GM18909 (cell line): ENCODE results near the gene ZMPSTE24.

Experiments used
- ATAC-seq: cut with Tn5 transposase; IDR thresholded peaks from one replicate; pipeline ENCODE4 v1.9.1; 2021; ENCODE audit warnings: mild to moderate bottlenecking; ENCODE audit not compliant: unreplicated experiment, poor library complexity

ZMPSTE24 gene

DNA sequence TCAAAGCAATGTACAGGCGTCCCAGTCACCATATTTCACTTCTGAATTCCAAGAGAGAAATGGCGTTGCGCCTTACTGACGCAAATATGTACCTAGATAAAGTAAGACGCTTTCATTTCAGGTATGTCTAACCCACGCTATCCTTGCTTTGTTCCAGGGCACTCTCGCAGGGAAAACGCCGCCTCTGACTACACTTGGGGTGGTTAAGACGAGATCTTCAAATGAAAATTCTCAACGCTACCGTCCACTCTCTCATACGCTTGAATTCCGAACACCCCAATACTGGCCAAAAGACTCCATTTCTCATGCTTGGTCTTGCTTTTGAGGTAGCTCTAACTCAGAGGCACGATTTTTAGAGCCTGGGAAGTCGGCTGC is 736 bp upstream of the ZMPSTE24 start:
- peak; percentile 2 for ATAC-seq

DNA sequence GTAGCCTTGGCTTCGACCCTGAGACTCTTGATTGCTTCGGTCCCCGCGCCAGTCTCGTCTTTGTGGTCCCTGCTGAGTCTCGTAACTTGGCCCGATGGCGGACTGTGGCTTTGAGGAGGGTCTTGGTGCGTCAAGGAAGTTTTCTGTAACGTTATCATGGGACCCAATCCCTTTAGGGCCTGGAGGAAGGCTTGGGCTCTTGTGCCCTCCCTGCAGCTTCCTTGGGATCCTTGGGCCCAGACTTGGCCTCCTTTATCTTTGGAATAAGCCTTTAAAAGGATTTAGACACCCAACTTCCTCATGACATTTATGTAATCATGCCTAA is 371 bp downstream of the ZMPSTE24 start:
- ATAC-seq = no peak

DNA sequence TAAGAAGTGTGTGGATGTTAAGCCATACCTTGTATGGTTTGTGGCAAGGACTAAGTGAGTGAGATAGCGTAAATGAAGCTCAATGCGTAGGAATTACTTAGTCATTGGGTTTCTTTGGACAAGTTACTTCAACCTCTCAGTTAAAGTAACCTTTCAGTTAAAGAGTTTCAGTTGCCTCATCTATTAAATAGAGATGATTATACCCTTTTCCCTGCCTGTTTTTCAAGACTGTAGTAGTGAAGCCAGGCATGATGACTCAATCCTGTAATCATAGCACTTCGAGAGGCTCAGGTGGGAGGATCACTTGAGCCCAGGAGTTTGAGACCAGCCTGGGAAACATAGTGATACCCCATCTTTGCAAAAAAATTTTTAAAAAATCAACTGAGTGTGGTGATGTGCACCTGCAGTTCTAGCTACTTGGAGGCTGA is 6.3 kb downstream of the ZMPSTE24 start:
- ATAC-seq = no peak

DNA sequence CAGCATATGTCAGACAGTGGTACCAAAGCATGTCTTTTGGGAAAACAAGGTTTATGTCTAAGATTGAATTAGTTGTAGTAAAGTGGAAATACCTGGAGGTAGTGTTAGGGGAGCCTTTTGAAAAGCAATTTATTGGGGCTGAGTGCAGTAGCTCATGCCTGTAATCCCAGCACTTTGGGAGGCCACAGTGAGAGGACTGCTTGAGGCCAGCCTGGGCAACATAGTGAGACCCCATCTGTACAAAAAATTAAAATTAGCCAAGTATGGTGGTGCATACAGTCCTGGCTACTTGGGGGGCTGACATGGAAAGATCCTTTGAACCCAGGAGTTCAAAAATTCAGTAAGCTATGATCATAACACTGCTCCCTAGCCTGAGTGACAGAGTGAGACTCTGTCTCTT is 7.3 kb downstream of the ZMPSTE24 start:
- no peak for ATAC-seq

DNA sequence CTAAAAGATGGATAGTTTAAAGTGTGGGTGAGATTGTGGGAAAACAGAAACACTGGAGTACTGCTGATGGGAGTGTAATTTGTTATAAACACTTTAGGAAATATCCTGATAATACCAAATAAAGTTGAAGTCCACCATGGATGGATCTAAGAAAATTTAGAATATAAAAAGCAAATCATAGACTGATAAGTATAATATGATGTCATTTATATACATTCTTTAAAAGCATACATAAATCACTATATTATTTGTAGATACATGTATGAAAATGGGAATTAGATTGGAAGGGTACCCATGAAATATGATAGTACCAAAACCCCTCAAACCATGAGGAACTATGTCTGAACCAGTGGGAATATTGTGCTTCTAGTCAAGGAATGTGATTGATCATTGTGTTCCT is 7.9 kb downstream of the ZMPSTE24 start:
- no peak for ATAC-seq

DNA sequence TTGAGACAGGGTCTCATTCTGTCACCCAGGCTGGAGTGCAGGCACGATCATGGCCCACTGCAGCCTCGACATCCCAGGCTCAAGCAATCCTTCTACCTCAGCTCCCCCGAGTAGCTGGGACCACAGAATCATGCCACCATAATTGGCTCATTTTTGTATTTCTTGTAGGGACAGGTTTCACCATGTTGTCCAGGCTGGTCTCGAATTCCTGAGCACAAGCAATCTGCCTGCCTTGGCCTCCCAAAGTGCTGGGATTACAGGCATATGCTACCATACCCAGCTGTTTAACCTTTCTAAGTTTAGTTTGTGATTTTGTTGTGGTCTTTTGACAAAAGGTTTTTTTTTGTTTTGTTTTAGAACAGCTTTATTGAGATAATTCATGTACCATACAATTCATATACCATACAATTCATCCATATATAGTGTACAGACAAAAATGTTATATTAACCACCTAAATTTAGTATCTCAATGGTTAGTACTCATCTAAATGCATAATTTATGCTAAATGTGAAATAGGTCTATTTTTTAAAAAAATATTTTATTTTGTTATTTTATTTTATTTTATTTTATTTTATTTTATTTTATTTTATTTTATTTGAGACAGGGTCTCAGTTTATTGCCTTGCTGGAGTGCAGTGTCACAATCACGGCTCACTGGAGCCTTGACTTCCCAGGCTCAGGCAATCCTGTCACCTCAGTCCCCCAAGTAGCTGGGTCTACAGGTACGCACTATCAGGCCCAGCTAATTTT is 8.9 kb downstream of the ZMPSTE24 start:
- no peak for ATAC-seq

DNA sequence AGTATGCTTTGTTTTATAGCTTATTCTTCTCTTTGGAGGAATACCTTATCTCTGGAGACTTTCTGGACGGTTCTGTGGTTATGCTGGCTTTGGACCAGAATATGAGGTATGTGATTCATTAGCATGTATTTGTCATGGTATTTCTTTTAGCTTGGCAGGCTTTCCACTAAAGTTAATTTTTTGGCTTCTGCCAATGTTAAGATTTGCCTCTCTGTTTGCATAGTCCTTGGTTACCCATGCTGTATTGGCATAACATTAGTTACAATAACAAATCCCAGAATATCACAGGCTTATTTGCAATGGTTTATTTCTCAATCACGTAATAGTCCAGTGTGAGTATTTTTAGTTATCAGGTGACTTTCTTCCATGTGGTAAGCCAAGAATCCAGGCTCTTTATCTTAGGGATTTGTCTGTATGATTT is 9.7 kb downstream of the ZMPSTE24 start:
- ATAC-seq = no peak

DNA sequence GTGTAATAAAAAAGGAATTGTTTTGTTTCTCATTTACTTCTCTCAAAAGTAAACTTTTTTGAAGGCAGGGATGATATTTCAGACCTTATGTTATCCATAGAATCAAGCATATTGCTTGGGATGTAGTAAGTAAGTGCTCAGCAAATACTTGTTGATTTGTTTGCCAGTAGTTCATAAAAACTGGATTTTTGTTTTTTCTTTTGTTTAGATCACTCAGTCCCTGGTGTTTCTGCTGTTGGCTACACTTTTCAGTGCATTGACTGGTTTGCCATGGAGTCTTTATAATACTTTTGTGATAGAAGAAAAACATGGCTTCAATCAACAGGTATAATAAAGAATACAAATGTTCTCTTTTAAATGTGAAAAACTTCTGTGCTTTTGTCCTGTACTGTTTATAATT is 10.2 kb downstream of the ZMPSTE24 start:
- no peak for ATAC-seq

DNA sequence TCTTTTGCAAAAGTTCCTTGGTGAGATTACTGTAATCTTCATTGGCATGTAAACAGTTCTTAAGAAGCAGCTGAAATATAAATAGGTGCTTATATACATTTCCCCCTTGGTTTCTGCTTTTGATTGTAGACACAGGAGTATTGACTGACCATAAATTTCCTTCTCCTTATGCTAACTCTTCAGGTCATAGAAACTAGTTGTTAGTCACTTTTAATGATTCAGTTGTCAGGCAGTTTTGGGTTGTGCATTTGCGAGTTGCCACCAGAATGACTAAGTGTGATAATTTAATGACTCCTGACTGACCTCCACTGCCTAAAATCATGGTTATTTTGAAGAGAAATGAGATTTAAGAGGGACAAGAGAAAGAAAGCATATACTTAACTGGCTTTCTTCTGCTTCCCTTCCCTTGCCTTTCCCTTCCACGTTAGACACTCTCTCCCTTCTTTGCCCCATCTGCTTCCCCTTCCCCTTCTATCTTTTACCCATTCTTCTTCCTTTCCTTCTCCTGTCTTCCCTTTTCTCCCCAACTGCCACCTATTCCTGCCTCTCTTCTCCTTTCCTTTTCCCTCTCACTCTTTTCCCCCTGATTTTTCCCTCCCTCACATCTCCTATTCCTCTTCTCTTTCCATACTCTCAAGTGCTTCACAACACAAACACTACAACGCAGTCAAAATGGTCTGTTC is 12.3 kb downstream of the ZMPSTE24 start:
- no peak for ATAC-seq

DNA sequence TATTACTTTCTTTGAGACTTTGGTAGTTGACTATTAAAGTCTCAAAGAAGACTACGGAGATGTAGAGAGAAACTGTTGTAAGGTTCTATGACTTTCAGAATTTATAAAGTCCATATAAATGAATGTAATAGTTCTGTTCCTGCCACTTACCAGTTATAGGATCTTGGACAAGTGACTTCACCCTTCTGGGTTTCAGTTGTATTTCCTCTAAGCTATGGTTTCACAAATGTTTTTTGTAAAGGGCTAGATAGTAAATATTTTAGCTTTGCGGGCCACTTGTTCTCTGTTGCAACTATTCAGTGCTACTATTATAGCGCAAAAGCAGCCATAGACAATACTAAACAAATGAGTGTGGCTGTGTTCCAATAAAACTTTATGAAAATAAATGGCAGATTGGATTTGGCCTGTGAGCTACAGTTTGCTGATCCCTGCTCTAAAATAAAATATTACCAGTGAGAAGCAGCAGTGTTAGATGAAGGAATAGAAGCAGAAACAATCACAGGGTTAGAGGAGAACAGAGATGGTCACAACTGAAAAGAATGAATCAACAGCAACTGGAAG is 14.7 kb downstream of the ZMPSTE24 start:
- no peak for ATAC-seq

DNA sequence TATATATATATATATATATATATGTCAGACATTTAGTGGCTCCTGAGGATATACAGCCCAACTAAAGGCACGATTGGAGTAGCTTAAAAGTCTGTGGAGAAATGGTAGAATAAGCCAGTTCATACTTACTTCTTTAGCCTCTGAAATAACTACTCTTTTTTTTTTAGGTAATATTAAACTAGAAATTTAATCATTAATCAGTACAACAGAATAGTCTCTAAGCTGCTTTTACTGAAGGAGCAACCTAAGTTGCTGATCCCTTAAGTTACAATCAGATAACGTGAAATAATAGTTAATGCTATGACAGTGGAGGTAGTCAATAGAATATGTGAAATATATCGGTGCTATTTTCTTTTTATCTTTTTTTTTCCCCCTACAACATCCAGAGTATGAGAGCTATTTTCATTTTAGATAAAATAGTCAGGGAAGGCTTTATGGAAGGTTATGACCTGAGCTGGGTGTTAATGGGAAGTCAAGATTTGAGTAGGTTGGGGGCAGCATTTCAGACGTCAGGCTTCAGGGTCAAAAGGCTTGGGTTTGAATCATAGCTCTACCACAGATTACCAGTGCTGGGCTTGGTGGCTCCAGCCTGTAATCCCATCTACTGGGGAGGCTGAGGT is 15.6 kb downstream of the ZMPSTE24 start:
- no peak for ATAC-seq

DNA sequence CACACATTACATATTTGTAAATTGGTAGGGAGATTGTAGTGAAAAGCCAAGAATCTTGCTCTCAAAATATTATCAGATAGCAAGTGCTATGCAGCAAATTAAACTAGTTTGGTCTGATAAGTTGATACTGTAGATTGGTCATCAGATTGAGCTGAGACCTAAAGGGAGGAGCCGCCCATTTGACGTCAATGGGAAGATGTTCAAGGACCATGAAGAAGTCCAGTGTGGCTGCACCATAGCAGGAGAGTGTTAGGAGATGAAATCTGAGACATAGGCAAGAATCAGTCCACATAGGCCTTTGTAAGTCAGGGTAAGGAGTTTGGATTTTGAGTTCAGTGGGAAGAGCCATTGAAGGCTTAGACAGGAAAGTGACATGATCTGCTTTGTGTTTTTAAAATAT is 16.3 kb downstream of the ZMPSTE24 start:
- no peak for ATAC-seq

DNA sequence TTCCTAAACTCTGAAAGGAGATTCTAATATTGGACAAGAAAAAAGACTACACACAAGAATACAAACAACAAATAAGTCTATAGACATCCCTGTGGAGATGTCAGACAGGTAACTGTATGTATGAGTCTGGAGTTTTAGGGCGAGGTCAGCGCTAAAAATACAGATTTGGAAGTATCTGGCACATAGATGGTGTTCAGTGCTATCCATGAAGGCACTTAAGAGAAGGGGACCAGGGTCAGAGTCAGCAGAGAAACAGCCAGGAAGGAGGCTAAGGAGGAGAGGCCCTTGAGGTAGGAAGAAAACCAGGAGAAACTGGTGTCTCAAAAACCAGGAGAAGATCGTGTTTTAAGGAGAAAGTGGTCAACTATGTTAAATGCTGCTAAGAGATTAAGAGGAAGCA is 18.1 kb downstream of the ZMPSTE24 start:
- ATAC-seq = no peak

DNA sequence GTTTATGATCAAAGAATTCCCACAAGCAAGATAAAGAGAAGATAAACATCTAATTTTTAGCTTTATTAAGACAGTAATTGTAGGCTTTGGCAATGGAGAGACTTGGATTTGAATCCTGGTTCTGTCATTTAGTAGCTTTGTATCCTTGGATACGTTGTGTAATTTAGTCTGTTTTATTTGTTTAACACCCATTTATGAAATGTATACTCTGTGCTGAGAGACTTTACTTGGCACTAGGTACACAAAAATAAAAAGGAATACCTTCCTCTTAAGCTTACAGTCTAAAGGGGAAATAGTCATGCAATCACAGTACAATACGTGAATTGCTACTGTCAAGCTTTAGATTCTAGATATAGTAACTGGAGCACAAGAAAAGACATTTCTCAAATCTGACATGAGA is 23.8 kb downstream of the ZMPSTE24 start:
- no peak for ATAC-seq

DNA sequence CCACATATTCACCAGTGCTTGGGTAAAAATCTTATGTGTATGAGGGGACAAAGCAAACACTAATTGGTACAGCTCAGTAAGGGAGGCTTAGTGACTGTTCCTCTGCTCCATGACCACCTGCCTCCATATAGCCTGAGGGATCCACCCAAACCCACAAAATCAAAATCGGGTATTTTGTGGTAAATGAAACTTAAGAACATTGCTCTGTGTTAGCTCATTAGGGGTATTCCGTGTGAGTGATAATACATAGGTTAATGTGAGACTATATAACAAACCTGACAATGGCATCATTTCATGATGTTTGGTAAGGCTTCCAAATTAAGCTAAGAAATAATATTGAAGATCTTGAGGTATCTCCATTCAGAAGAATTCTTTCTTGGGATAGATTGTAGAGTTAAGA is 33.3 kb downstream of the ZMPSTE24 start:
- ATAC-seq = no peak

DNA sequence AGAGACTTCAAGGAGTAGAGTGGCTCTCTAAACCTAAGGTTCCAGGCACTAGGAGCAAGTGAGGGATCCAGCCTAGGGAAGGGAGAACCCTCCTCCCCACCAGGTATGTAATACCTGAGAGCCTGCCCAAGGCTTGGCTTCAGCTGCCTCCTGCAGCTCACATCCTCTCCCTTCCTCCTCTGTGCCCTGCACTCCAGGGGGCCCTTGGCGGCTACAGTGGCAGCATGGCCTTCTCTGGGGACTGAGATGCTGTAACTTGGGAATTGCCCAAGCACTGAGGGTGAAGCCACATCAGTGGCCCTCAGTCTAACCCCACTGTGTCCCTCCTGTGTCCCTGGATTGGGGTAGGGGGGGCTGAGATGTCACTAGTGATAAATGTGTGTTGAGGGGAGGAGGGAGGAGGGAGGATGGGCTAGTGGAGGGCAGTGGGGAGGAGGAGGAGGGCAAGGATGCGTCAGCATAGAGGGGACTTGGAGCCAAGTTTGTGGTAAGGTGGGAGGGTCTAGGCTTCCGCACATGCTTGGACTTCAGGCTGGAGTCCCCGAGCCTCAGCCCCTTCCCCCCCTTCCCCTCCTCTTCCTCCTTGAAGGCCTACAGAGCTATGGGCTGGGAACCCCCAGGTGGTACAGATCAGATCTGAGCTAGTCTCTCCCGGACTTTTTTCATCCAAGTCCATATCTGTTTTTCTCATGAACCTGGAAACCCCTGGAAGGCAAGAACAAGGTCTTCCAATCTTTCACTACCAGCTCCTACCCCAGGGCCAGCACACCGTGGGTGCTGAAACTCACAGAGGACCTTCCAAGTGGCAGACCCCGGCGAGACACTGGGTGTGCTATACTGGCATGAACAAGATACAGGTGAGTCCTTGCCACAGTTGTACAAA is 41.6 kb downstream of the ZMPSTE24 start:
- no peak for ATAC-seq

DNA sequence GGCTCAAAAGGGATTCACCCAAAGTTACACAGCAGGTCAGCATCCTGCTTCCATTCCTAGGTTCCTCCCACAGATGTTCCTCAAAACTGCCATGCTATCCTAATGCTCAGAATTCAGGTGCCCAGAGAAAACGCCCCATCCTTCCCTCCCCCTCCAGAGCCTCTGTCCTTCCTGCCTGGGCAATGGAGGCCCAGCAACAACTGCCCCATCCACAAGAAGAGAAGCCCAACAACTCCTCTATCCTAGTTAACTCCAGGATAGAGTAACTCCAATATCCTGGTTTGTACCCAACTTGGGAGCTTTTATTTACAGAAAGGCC is 42.2 kb downstream of the ZMPSTE24 start:
- no peak for ATAC-seq

DNA sequence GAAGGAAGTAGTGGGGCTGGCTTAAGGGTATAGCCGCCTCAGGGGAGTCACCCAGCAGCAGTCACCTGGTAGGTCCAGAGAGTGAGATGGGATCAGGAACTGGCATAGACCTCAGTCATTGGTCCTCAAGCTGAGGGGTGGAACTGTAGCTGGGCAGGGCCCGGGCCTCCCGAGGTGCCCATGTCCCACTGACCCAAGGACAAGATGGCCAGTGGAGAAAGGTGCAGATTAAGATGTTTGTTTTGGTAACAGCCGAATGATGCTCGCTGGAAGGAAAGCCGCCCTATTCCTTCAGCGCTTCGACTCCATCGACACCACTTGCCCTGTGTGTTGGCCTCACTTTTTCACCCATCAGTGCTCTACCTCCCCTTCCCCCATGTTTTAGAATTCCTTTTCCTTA is 42.6 kb downstream of the ZMPSTE24 start:
- no peak for ATAC-seq

DNA sequence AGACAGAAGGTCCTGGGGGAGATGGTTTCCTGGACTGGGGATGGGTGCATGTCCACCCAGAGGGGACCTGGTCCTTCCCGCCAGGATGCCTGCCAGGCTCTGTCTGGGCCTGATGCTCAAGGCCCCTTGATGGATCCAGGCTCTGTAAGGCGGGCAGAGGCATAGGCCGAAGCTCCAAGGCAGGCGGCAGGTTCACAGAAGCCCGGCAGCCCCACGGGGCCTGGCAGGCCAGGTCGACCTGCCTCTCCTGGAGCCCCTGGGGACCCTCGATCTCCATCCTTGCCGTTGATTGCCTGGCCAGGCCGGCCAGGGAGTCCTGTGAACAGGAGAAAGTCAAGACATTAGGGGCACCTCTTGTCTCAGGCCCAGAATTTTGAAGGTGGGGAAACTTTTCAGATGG is 43.0 kb downstream of the ZMPSTE24 start:
- ATAC-seq = no peak

DNA sequence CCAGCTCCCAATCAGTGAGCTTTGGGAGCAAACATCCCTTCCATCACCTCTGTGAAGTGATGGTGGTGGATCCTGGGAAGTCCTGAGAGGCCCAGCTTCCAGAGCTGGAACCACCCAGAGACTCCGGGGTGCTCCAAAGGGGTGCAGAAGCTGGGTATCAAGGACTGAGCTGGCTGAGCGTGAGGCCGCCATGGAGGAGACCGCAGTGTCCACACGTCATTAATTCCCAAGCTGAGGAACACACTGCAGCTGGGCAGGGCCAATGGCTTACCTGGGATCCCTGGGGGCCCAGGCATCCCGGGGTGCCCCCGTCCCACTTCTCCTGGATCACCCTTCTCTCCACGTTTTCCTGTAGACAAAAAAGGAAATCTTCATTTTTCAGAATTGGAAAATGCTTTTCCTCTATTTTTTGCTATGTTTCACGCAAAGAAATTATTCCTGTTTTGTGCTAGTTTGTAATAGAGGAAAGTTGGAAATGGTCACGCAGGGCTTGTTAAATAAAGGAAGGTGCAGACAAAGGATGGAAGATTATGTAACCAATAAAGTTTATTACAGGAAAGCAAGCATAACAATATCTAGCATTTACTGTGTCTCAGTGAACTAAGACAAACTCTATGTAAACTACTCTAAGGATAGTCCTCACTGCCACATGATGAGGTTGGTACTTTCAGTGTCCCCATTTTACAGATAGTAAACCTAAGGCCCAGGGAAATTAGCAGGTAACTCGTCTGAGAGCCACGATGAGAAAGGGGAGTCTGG is 43.7 kb downstream of the ZMPSTE24 start:
- ATAC-seq = no peak
